Mucosa of gallbladder (tissue), 1 donor: Measurements from ENCODE around the gene FCMR. TPM values are rescaled to one million over a fixed set of nuclear protein-coding genes. Genes with fewer than 3 reads are reported as not detected.
"Not testable (repeated sequence)": the region's sequence is repeated elsewhere in the genome, so short reads cannot be mapped to it uniquely, and the experiment has no call there.

Source experiments
- DNase-seq: peaks from one replicate; pipeline ENCODE4 v3.0.0-alpha.2; 2020; ENCODE audit warnings: low spot score
- total RNA-seq: library from RNA; stranded (reverse); gene quantifications from one replicate; pipeline ENCODE4 v1.2.1, GENCODE V29; 2021
- donor health status: DM: no; HTN: no; CAD: no.

The FCMR gene
- total RNA-seq, 1 donor from 2014 or later = 8.0 TPM

GRCh38 chr1:206923961-206924557 lies 2.3 kb upstream of the FCMR start:
- DNase-seq = not testable (repeated sequence)

- peak; percentile 42 for DNase-seq
Measured at GRCh38 chr1:206923009-206923960, 1.5 kb upstream of the FCMR start.

- DNase-seq = no peak
Measured at GRCh38 chr1:206922524-206922923, 783 bp upstream of the FCMR start.

GRCh38 chr1:206918076-206918475 lies 3.7 kb downstream of the FCMR start:
- no peak for DNase-seq

GRCh38 chr1:206916000-206916709 lies 5.6 kb downstream of the FCMR start:
- DNase-seq = no peak

DNA sequence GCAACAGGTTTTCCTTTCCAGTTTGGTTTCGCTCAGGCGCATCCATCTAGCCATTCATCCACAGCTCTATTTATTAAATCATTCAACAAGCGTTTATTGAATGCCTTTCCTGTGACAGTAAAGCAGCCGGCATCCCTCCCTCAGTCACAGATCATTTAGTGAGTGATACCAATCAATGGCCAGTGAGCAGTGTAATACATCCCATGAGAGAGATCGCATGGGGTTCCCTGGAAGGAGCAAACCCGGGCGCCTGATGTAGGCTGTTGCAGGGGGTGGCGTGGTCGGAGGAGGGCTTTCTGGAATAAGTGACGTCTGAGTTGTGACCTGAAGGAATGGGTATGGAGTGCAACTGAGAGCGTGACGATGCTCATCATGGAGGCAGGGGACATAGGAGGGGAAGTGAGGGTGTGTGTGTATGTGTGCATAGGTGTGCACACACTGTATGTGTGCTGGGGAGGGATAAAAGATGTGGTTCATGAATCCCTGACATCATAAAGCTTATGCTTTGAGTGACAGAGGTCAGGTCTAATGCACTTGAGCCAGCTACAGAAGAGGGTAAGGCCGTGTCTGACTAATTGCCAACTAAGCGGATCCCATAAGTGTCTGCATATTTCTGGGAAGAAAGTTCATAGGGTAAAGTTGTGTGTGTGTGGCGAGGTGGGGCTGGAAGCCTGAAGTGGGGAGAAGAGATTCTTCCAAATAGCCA lies 6.6 kb downstream of the FCMR start:
- no peak for DNase-seq

DNA sequence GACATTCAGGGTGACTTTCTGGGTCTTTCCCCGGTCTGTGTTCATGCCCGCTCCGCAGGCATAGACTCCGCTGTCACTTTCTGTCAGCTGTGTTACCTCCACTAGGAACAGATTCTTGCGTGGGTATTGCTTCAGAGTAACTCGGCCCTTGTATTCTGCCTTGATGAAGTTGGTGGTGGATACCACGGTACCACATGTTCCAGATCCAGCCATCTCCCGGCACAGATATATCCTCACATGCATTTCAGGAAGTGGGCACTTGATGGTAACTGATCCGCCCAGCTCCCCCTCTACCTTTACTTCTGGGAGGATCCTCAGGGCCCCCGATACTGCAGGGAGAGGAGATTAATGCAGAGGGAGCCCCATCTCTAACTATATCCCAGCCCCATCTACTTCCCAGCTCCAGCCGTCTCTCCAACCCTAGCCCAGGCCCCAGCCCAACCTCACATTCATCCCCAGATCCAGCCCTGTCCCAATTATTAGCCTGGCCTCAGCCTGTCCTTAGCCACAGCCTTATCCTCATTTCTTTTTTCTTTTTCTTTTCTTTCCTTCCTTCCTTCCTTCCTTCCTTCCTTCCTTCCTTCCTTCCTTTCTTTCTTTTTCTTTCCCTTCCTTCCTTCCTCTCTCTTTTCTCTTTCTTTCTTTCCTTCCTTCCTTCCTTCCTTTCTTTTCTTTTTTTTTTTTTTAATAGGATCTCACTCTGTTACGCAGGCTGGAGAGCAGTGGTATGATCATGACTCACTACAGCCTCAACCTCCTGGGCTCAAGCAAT lies 7.8 kb downstream of the FCMR start:
- no peak for DNase-seq

DNA sequence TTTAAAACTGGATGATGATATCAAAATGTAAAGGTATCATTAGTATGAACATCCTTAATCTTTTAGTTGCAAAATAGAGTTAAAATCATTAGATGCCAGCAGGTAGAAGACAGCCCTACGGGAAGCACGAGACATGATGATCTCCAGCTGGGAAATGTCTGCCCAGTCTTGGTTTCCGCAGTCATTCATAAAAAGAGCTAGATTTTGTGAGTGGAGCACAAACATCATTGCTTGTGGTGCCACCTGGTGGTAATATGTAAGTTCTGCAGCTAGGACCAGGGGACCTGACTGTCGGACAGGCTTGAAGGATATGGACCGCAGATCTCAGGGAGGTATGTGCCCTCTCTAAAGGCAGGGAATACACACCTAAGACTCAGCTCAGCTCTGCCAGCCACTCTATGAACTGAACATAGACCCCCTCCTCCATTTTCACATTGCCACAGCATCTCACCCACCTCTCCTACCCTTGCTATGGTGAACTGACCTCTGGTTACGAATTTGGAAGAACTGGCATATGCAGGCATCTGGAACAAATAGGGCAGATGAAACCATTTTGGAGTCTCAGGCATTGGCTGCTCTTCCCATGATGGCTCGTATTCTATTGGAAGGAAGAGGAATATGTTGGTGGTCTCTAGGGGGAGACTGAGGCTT lies 9.2 kb downstream of the FCMR start:
- DNase-seq = peak; percentile 83

DNA sequence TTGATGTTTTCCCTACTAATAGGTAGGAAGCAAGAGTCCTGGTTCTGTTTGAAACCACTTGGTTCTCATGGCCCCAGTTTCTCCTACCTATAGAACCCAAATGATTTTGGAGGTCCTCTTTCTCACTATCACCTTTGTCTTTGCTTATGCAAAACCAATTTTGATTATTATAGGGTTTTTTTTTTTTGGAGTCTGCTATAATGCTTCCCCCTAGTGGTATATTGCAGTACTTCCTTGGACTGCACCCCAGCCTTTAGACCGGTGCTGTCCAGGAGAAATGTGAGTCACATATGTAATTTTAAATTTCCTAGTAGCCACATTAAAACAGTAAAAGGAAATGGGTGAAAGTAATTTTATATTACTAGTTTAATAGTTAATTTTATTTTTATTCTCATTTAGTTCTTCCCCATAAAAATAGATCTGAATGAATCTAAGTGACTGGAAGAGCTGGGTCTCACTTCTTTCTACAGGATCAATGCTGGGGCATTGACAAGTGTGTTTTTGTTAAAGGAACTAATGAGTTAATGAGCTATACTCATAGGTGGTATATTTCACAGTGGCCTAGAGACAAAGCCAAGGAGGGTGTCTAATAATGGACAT lies 10.6 kb downstream of the FCMR start:
- DNase-seq = peak; percentile 49

GRCh38 chr1:206909883-206910318 lies 11.8 kb downstream of the FCMR start:
- DNase-seq = no peak

DNA sequence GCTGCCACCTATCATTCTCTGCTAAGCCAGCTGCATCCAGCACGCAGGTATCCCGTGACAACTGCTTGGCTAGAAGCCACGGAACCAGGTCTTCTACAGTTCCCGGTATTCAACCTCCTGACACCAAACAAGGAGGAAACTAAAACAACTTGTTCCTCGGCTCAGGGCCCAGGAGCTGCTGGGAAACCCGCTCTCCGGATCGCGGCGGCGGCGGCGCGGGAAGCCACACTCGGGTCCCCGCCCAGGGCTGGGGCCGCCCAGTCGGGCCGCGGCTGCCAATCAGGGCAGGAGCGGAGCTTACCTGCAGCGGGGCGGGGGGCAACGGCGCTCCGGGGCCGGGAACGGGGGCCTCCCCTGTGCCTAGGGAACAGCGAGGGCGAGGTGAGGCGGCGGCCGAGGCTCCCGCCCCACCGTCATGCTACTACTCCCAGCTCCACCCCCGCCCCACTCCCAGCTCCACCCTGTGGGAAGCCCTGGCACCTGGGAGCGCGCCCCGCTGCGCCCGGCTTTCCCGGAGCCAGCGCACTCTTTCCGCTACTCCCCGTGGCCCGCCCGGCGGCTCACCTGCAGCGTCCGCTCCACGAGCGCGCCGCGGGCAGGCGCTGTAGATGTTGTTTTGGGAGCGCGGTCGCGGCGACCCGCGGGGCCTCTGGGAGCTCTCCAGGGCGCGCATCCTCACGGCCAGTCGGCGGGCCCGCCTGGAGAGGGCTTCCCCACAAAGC lies 12.4 kb downstream of the FCMR start:
- DNase-seq = peak; percentile 91

DNA sequence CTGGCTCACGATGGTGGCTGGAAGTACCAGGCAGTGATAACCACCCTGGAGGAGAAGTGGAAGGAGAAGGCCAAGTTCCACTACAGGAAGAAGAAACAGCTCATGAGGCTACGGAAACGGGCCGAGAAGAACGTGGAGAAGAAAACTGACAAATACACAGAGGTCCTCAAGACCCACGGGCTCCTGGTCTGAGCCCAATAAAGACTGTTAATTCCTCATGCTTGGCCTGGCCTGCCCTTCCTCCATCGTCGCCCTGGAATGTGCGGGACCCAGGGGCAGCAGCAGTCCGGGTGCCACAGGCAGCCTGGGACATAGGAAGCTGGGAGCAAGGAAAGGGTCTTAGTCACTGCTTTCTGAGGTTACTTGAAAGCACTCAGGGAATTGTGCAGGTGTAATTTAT lies 13.7 kb downstream of the FCMR start:
- no peak for DNase-seq

DNA sequence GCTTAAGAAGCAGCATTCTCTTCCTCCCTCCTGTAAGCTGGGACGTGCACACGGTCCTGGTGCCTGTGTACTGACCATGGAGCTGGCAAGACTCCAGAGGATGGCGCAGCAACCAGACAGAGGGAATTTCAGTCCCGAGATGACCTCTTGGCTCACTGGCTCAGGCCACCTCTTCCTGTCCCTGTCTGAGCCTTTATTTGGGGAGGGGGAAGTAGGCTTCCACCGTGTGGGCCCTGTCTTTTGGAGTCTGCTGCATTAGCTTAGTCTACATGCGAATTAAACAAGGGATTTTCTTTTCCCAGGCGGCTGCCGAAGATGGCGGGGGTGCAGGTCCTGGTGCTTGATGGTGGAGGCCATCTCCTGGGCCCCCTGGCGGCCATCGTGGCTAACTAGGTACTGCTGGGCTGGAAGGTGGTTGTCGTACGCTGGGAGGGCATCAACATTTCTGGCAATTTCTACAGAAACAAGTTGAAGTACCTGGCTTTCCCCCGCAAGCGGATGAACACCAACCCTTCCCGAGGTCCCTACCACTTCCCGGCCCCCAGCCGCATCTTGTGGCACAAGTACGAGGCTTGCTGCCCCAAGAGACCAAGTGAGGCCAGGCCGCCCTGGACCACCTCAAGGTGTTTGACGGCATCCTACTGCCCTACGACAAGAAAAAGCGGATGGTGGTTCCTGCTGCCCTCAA lies 14.3 kb downstream of the FCMR start:
- DNase-seq = no peak

DNA sequence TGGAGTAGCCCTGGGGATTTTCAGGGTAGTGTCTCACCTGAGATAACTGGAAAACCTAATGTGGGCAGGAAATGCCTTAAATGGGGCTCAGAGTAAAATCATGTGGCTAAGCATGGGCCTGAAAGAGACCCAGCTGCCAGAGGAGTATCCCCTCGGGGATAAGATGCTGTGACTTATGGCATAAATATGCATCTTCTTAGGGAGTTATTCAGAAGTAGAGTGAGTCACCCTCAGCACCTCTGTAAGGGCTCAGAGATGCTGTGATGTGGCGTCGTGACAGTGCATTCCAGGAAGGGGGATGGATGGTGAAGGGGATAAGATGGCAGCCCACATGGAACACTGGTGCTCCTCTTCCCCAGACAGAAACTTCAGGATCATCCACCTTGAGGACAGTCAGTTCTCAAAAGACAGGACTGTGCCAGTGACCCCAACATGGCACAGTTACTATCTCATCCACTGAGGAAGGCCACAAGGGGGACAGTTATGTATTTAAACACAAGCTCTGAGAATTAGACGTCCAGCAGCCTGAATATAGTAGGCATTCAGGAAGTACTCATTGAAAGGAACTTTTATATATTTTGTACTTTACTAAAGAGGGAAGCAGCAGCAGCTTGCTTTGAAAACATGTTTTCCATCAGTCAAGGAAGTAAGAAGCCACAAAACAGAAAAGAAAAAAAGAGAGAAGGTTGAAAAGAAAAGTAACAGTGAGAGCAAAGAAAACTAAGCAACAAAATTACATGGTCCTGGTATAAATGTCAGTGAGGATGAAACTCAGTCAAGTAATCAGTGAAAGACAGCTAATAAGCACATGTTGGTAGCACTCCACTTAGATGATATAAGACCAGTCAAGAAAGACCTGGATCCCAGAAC lies 16.2 kb downstream of the FCMR start:
- no peak for DNase-seq

GRCh38 chr1:206904423-206905142 lies 17.2 kb downstream of the FCMR start:
- DNase-seq = no peak

DNA sequence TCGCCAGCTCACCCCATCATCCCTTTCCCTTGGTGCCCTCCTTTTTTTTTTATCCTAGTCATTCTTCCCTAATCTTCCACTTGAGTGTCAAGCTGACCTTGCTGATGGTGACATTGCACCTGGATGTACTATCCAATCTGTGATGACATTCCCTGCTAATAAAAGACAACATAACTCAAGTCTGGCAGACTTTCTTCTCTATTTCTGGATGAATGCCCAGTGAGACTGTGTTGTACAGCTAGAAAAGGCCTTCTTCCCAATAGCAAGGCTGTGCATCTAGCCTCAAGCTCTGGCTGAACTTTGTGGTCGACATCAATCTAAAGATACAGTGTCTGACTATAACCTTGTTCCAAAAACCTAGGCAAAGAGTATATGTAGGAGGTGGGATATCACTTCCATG lies 18.1 kb downstream of the FCMR start:
- DNase-seq = no peak

DNA sequence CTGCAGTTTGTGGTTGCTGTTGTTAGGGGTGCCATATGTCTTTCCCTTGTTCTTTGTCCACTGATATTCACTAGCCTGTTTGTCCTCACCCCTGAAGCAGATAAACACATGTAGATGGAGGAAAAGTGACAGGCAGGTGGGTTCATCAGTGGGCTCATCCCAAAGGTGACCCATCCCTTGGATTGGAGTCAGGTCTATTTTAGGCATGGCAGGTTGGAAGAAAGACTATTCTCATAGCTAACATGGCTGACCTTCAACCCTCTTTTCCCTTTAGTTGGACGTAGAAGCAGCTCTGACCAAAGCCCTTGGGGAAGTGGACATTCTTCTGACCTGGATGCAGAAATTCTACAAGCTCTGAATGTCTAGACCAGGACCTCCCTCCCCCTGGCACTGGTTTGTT lies 19.0 kb downstream of the FCMR start:
- no peak for DNase-seq
